Measurements from ENCODE around the gene GPR132. TPM values are rescaled to one million over a fixed set of nuclear protein-coding genes. Genes with fewer than 3 reads are reported as not detected.

Gene GPR132
- total RNA-seq, 1 experiment from 2014 or later: 0.10 TPM

GRCh38 chr14:105077649-105077995 is 12.4 kb upstream of the GPR132 start:
- ChIA-PET POLR2A (no interaction called here), CTCF (no interaction called here), RAD21 (ENCODE audit: low non-redundant PET in 1 of 2, low total read pairs in 2 of 2, uncharacterized antibody in 2 of 2, unreplicated experiment in 2 of 2) (no interaction called here)
- Histone ChIP-seq H4K20me1 (ENCODE audit: insufficient read depth) (no peaks in the 10 kb centered on the region), H3K36me3 (ENCODE audit: control insufficient read depth in 1 of 2, insufficient read depth in 2 of 2, low read length in 2 of 2) (no peaks in the 10 kb centered on the region), H3K79me2 (ENCODE audit: insufficient read depth, low read length) (no peaks in the 10 kb centered on the region), H3K9me3 (ENCODE audit: control insufficient read depth in 1 of 2, insufficient read depth in 1 of 2, low read depth in 1 of 2, low read length in 2 of 2) (no peaks in the 10 kb centered on the region), H3K27me3 (ENCODE audit: insufficient read depth, low read length) (no peaks in the 10 kb centered on the region), H3K27ac (ENCODE audit: low read depth, low read length) (no peak overlapping the region), H3K4me3 (replicated peaks in 1 of 2; ENCODE audit: low read depth in 1 of 2, low read length in 2 of 2) (no peak overlapping the region), H3K4me1 (ENCODE audit: control insufficient read depth in 1 of 2, insufficient read depth in 2 of 2, low read length in 2 of 2) (peaks cover 0 to 6% of the 10 kb centered on the region in 2 experiments; a peak in 2 of 4 replicates), H3K9ac (ENCODE audit: low read length) (no peak overlapping the region), H3K9me2 (ENCODE audit: insufficient read depth) (no peaks in the 10 kb centered on the region), H2AFZ (ENCODE audit: low read depth, low read length, poor library complexity, severe bottlenecking) (no peak overlapping the region), H3K4me2 (ENCODE audit: low read length) (no peak overlapping the region)
- DNase-seq (ENCODE audit: low read depth, low spot score) (no peak), ATAC-seq (no peak)
- BruUV-seq (replicated peaks): no TSS peak
- TF ChIP-seq EZH2phosphoT487 (IDR thresholded peaks at IDR 0.05; ENCODE audit: borderline replicate concordance) (no peak), RAD21 (IDR thresholded peaks at IDR 0.05; ENCODE audit: low read depth) (no peak), CBX3 (IDR thresholded peaks at IDR 0.05; ENCODE audit: low read depth) (no peak), SIN3A (IDR thresholded peaks at IDR 0.05; ENCODE audit: low read depth) (no peak), ZFX (IDR thresholded peaks at IDR 0.05) (no peak), MAX (IDR thresholded peaks at IDR 0.05) (no peak), ZBTB33 (IDR thresholded peaks at IDR 0.05; ENCODE audit: extremely low read depth, insufficient replicate concordance, low read length) (no peak), SRF (IDR thresholded peaks at IDR 0.05; ENCODE audit: low read depth) (no peak), REST (IDR thresholded peaks at IDR 0.05; ENCODE audit: low read depth) (no peak), POLR2AphosphoS5 (IDR thresholded peaks at IDR 0.05; ENCODE audit: low read depth, low read length) (no peak), ELF1 (IDR thresholded peaks at IDR 0.05; ENCODE audit: borderline replicate concordance, low read depth) (no peak), EGR1 (IDR thresholded peaks at IDR 0.05; ENCODE audit: low read depth) (no peak), YY1 (IDR thresholded peaks at IDR 0.05; ENCODE audit: extremely low read depth, insufficient replicate concordance, low read depth, low read length) (no peak), EZH2 (IDR thresholded peaks at IDR 0.05) (no peak), FOSL1 (IDR thresholded peaks at IDR 0.05; ENCODE audit: low read depth) (no peak), ZNF274 (IDR thresholded peaks at IDR 0.05; ENCODE audit: low read depth, low read length) (no peak), POLR2A (IDR thresholded peaks at IDR 0.05; ENCODE audit: borderline replicate concordance, extremely low read depth, insufficient read depth, insufficient read length) (no peak), TCF7L2 (IDR thresholded peaks at IDR 0.05; ENCODE audit: borderline replicate concordance, extremely low read depth, insufficient read depth, insufficient read length) (no peak), SP1 (IDR thresholded peaks at IDR 0.05; ENCODE audit: low read depth) (no peak), CTCF (IDR thresholded peaks at IDR 0.05 in 2 of 3, conservative IDR thresholded peaks at IDR 0.05 in 1 of 3; ENCODE audit: borderline replicate concordance in 1 of 3, insufficient read depth in 1 of 3, low read depth in 2 of 3, low read length in 2 of 3) (no peak)
- intact Hi-C loops (cut with micrococcal nuclease): no loop called here
